NCI-H510A treated with DMSO at 0.1 percent for 48 hours (cell line): ENCODE measurements around the gene TBC1D2B.

ENCODE experiments used
- DNase-seq: peaks from one replicate; lab custom pipeline; 2025; lab: John Stamatoyannopoulos, UW

The TBC1D2B gene

GRCh38 chr15:78034495-78035191, 42.9 kb downstream of the TBC1D2B start:
- no peak for DNase-seq

GRCh38 chr15:78033864-78034263, 43.6 kb downstream of the TBC1D2B start:
- peak; percentile 16 for DNase-seq

- no peak for DNase-seq
Observed at GRCh38 chr15:78032671-78033070, 44.8 kb downstream of the TBC1D2B start.

- DNase-seq = peak; percentile 17
Observed at GRCh38 chr15:78024883-78025282, 52.6 kb downstream of the TBC1D2B start.

GRCh38 chr15:78024519-78024870, 53.0 kb downstream of the TBC1D2B start:
- no peak for DNase-seq

- no peak for DNase-seq
Observed at GRCh38 chr15:78023865-78024518, 53.5 kb downstream of the TBC1D2B start.

GRCh38 chr15:78023081-78023665, 54.3 kb downstream of the TBC1D2B start:
- no peak for DNase-seq

GRCh38 chr15:78021761-78022160, 55.8 kb downstream of the TBC1D2B start:
- DNase-seq = no peak

- no peak for DNase-seq
Observed at GRCh38 chr15:78020007-78020406, 57.5 kb downstream of the TBC1D2B start.

- no peak for DNase-seq
Observed at GRCh38 chr15:78018946-78019644, 58.4 kb downstream of the TBC1D2B start.

GRCh38 chr15:78018445-78018844, 59.1 kb downstream of the TBC1D2B start:
- DNase-seq = no peak

GRCh38 chr15:78016860-78017259, 60.7 kb downstream of the TBC1D2B start:
- no peak for DNase-seq

- no peak for DNase-seq
Observed at GRCh38 chr15:78012643-78013077, 64.9 kb downstream of the TBC1D2B start.

- DNase-seq = no peak
Observed at GRCh38 chr15:78010067-78010466, 67.4 kb downstream of the TBC1D2B start.

- no peak for DNase-seq
Observed at GRCh38 chr15:78007964-78008886, 69.3 kb downstream of the TBC1D2B start.

GRCh38 chr15:78007211-78007931, 70.1 kb downstream of the TBC1D2B start:
- no peak for DNase-seq

- no peak for DNase-seq
Observed at GRCh38 chr15:78006567-78007205, 70.8 kb downstream of the TBC1D2B start.

GRCh38 chr15:78004919-78005634, 72.4 kb downstream of the TBC1D2B start:
- DNase-seq = peak; percentile 77

GRCh38 chr15:78004222-78004727, 73.2 kb downstream of the TBC1D2B start:
- no peak for DNase-seq
